Breast epithelium (tissue), 3 donors: ENCODE measurements around the gene ADAM22.
"Not testable (repeated sequence)": the region's sequence is repeated elsewhere in the genome, so short reads cannot be mapped to it uniquely, and the experiment has no call there.

ENCODE experiments used
- POLR2A ChIP-seq: fragments of 450-650 bp; IDR thresholded peaks from one replicate; pipeline ENCODE4 v1.6.1; 2016; ENCODE audit warnings: antibody characterized with exemption, mild to moderate bottlenecking, moderate library complexity
- TF ChIP-seq, protein P1 (sequence below), 3 donors: fragments of 450-650 bp; IDR thresholded peaks; one replicate each; pipeline ENCODE4 v1.5.1; 2016 to 2017; ENCODE audit warnings: antibody characterized with exemption in 3 of 3, mild to moderate bottlenecking in 3 of 3, moderate library complexity in 3 of 3

DNA sequence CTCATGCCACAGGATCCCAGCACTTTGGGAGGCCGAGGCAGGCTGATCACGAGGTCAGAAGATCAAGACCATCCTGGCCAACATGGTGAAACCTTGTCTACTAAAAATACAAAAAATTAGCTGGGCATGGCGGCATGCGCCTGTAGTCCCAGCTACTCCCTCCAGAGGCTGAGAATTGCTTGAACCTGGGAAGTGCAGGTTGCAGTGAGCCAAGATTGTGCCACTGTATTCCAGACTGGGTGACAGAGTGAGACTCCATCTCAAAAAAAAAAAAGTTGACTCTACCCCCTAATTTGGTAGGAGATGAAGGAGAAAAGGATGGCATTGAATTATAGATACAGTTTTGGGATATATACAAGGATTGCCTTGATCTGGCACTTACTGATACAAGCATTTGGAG, 25.2 kb upstream of the ADAM22 start:
- TF ChIP-seq, protein P1, sequence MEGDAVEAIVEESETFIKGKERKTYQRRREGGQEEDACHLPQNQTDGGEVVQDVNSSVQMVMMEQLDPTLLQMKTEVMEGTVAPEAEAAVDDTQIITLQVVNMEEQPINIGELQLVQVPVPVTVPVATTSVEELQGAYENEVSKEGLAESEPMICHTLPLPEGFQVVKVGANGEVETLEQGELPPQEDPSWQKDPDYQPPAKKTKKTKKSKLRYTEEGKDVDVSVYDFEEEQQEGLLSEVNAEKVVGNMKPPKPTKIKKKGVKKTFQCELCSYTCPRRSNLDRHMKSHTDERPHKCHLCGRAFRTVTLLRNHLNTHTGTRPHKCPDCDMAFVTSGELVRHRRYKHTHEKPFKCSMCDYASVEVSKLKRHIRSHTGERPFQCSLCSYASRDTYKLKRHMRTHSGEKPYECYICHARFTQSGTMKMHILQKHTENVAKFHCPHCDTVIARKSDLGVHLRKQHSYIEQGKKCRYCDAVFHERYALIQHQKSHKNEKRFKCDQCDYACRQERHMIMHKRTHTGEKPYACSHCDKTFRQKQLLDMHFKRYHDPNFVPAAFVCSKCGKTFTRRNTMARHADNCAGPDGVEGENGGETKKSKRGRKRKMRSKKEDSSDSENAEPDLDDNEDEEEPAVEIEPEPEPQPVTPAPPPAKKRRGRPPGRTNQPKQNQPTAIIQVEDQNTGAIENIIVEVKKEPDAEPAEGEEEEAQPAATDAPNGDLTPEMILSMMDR (IDR thresholded peaks at IDR 0.05) = not testable (repeated sequence)
- not testable (repeated sequence) for TF ChIP-seq POLR2A
